PC-9 (cell line): ENCODE data around the gene VSIG8. TPM values are rescaled to one million over a fixed set of nuclear protein-coding genes. Genes with fewer than 3 reads are reported as not detected.

ENCODE experiments used
- BruUV-seq: library from RNA; stranded (reverse); fragments of 400-500 nt; replicated peaks from 2 replicates; lab custom pipeline; 2021; lab: Mats Ljungman, UMichigan
- CTCF ChIA-PET: fragments of 300-600 bp; sonication (Branson Sonifier 250); formaldehyde crosslinking; loops from one replicate; lab custom pipeline; 2022; ENCODE audit warnings: antibody characterized with exemption; lab: Charles Lee
- POLR2A ChIA-PET: fragments of 300-600 bp; sonication (Branson Sonifier 250); formaldehyde crosslinking; loops from one replicate; lab custom pipeline; 2022; ENCODE audit warnings: antibody characterized with exemption; ENCODE audit not compliant: unreplicated experiment; lab: Charles Lee
- DNase-seq, 2 experiments: peaks; one replicate each; pipeline versions ENCODE4 v3.0.0 to v3.0.0-alpha.2; 2015 to 2022; ENCODE audit warnings: mixed read lengths in 1 of 2
- H2AFZ ChIP-seq: fragments of 200-600 bp; sonication (generic); 2 replicates; pipeline ENCODE4 v1.8.1; 2017; ENCODE audit warnings: antibody characterized with exemption
- H3F3A ChIP-seq: fragments of 200-600 bp; sonication (generic); 2 replicates; pipeline ENCODE4 v1.8.1; 2017; ENCODE audit warnings: antibody characterized with exemption, mild to moderate bottlenecking, low read depth; ENCODE audit not compliant: insufficient read depth
- H3K27ac ChIP-seq: fragments of 200-600 bp; sonication (generic); 2 replicates; pipeline ENCODE4 v1.6.1; 2016; ENCODE audit warnings: mixed run types
- H3K27me3 ChIP-seq: fragments of 200-600 bp; sonication (generic); 2 replicates; pipeline ENCODE4 v1.6.1; 2016; ENCODE audit warnings: low read depth, mixed run types; ENCODE audit not compliant: insufficient read depth
- H3K36me3 ChIP-seq: fragments of 200-600 bp; sonication (generic); 2 replicates; pipeline ENCODE4 v1.6.1; 2016; ENCODE audit warnings: low read depth, mixed run types
- H3K4me1 ChIP-seq: fragments of 200-600 bp; sonication (generic); replicated peaks from 2 replicates; pipeline ENCODE4 v1.6.1; 2016; ENCODE audit warnings: mixed run types; ENCODE audit not compliant: insufficient read depth
- H3K4me2 ChIP-seq: fragments of 200-600 bp; sonication (generic); 2 replicates; pipeline ENCODE4 v1.6.1; 2017; ENCODE audit warnings: mixed run types
- H3K4me3 ChIP-seq: fragments of 200-600 bp; sonication (generic); 2 replicates; pipeline ENCODE4 v1.6.1; 2016; ENCODE audit warnings: mixed run types
- H3K79me2 ChIP-seq: fragments of 200-600 bp; sonication (generic); 2 replicates; pipeline ENCODE4 v1.6.1; 2017; ENCODE audit warnings: low read depth, mixed run types
- H3K9me2 ChIP-seq: fragments of 200-600 bp; sonication (generic); 2 replicates; pipeline ENCODE4 v1.8.1; 2017; ENCODE audit warnings: mild to moderate bottlenecking; ENCODE audit not compliant: insufficient read depth
- H3K9me3 ChIP-seq: fragments of 200-600 bp; sonication (generic); 2 replicates; pipeline ENCODE4 v1.8.1; 2016; ENCODE audit warnings: low read depth; ENCODE audit not compliant: insufficient read depth
- H4K20me1 ChIP-seq: fragments of 200-600 bp; sonication (generic); 2 replicates; pipeline ENCODE4 v1.8.1; 2017; ENCODE audit not compliant: insufficient read depth
- CTCF ChIP-seq: fragments of 200-600 bp; sonication (generic); conservative IDR thresholded peaks from 2 replicates; pipeline ENCODE4 v1.6.1; 2017; ENCODE audit warnings: mixed run types, antibody characterized with exemption, mild to moderate bottlenecking, moderate library complexity
- EZH2 ChIP-seq: fragments of 200-600 bp; sonication (generic); IDR thresholded peaks from 2 replicates; pipeline ENCODE4 v1.8.0; 2017; ENCODE audit warnings: antibody characterized with exemption, low read depth
- intact Hi-C: fragments of 100-400 bp; cut with micrococcal nuclease; formaldehyde crosslinking; loops from one replicate; pipeline ENCODE4 v1.10.0; 2022; ENCODE audit not compliant: unreplicated experiment
- total RNA-seq: library from RNA; stranded (reverse); gene quantifications from 2 replicates; pipeline ENCODE4 v1.2.3, GENCODE V29; 2021

The VSIG8 gene
- total RNA-seq, 1 experiment from 2014 or later = not detected

GRCh38 chr1:159860456-159860855, 2.0 kb downstream of the VSIG8 start:
- DNase-seq = no peak
- Histone ChIP-seq H3K27ac (no peak overlapping the region), H3K27me3 (no peaks in the 10 kb centered on the region), H3K9me2 (no peaks in the 10 kb centered on the region), H2AFZ (no peak overlapping the region), H3K36me3 (no peaks in the 10 kb centered on the region), H3K4me2 (no peak overlapping the region), H3K79me2 (no peaks in the 10 kb centered on the region), H4K20me1 (no peaks in the 10 kb centered on the region), H3K4me1 (no peaks in the 10 kb centered on the region), H3K9me3 (no peaks in the 10 kb centered on the region), H3F3A (peaks cover 7% of the 10 kb centered on the region; the same call in 1 of the 2 replicates), H3K4me3 (no peak overlapping the region)
- TF ChIP-seq EZH2 (no peak), CTCF (no peak)
- ChIA-PET CTCF (no interaction called here), POLR2A (interaction anchor here (0.6 kb wide), 1 partner anchor 262 kb away, joined by 3 read pairs; no protein-coding TSS in a partner anchor)
- no TSS peak for BruUV-seq
- intact Hi-C loops = no loop called here

GRCh38 chr1:159859767-159860322, 2.6 kb downstream of the VSIG8 start:
- H3K9me3 ChIP-seq = no peaks in the 10 kb centered on the region
- DNase-seq = no peak
- H3K4me2 ChIP-seq = no peak overlapping the region
- no peaks in the 10 kb centered on the region for H3K79me2 ChIP-seq
- TF ChIP-seq EZH2 (no peak), CTCF (no peak)
- ChIA-PET CTCF (no interaction called here), POLR2A (interaction anchor here (0.6 kb wide), 1 partner anchor 262 kb away, joined by 3 read pairs; no protein-coding TSS in a partner anchor)
- peaks cover 13% of the 10 kb centered on the region; the same call in 1 of the 2 replicates for H3F3A ChIP-seq
- no peak overlapping the region for H3K4me3 ChIP-seq
- no peaks in the 10 kb centered on the region for H3K9me2 ChIP-seq
- intact Hi-C loops = no loop called here
- no peaks in the 10 kb centered on the region for H4K20me1 ChIP-seq
- no peak overlapping the region for H2AFZ ChIP-seq
- BruUV-seq = no TSS peak
- no peaks in the 10 kb centered on the region for H3K36me3 ChIP-seq
- H3K27me3 ChIP-seq = no peaks in the 10 kb centered on the region
- H3K4me1 ChIP-seq = no peaks in the 10 kb centered on the region
- no peak overlapping the region for H3K27ac ChIP-seq

GRCh38 chr1:159857889-159858288, 4.6 kb downstream of the VSIG8 start:
- H3K4me1 ChIP-seq = peaks cover 10% of the 10 kb centered on the region
- no peaks in the 10 kb centered on the region for H4K20me1 ChIP-seq
- no peak overlapping the region for H3K4me2 ChIP-seq
- no peaks in the 10 kb centered on the region for H3K9me2 ChIP-seq
- H3F3A ChIP-seq = peaks cover 23% of the 10 kb centered on the region
- intact Hi-C loops = no loop called here
- no peak overlapping the region for H3K4me3 ChIP-seq
- H3K79me2 ChIP-seq = no peaks in the 10 kb centered on the region
- POLR2A ChIA-PET = no interaction called here
- no peaks in the 10 kb centered on the region for H3K9me3 ChIP-seq
- no TSS peak for BruUV-seq
- TF ChIP-seq CTCF (no peak), EZH2 (no peak)
- no peak overlapping the region for H3K27ac ChIP-seq
- no peaks in the 10 kb centered on the region for H3K27me3 ChIP-seq
- DNase-seq = no peak
- CTCF ChIA-PET = no interaction called here
- no peaks in the 10 kb centered on the region for H3K36me3 ChIP-seq
- H2AFZ ChIP-seq = no peak overlapping the region
